ENCODE results near the gene JAG2.

DNA sequence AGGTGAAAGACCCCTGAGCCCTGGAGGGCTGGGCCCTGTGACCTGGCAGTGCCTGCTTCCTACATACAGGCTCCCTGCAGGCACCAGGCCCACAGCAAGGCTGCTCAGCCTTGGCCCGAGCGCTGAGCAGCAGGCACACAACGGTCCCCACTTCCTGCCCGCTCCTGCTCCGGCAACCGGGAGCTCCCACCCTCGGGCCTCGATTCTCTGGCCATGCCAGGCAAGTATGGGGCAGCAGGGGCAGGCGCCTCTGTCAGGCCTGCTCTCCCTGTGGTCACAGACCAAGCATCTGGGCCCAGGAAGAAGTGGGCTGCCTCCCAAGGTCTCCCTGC is 43.1 kb upstream of the JAG2 start:
- TF ChIP-seq, protein P1, sequence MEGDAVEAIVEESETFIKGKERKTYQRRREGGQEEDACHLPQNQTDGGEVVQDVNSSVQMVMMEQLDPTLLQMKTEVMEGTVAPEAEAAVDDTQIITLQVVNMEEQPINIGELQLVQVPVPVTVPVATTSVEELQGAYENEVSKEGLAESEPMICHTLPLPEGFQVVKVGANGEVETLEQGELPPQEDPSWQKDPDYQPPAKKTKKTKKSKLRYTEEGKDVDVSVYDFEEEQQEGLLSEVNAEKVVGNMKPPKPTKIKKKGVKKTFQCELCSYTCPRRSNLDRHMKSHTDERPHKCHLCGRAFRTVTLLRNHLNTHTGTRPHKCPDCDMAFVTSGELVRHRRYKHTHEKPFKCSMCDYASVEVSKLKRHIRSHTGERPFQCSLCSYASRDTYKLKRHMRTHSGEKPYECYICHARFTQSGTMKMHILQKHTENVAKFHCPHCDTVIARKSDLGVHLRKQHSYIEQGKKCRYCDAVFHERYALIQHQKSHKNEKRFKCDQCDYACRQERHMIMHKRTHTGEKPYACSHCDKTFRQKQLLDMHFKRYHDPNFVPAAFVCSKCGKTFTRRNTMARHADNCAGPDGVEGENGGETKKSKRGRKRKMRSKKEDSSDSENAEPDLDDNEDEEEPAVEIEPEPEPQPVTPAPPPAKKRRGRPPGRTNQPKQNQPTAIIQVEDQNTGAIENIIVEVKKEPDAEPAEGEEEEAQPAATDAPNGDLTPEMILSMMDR (conservative IDR thresholded peaks at IDR 0.05; ENCODE audit: low read depth, low read length) = no peak
- TF ChIP-seq RFX5 (IDR thresholded peaks at IDR 0.05; ENCODE audit: low read depth, low read length) = no peak
- TF ChIP-seq CHD1 (IDR thresholded peaks at IDR 0.05; ENCODE audit: low read depth, low read length) = no peak
- no peak for TF ChIP-seq MXI1 (IDR thresholded peaks at IDR 0.05; ENCODE audit: borderline replicate concordance, low read depth, low read length)
- TF ChIP-seq POLR2A (IDR thresholded peaks at IDR 0.05; ENCODE audit: low read depth, low read length) = no peak
- no peak for TF ChIP-seq RCOR1 (IDR thresholded peaks at IDR 0.05; ENCODE audit: insufficient replicate concordance, low read length)
- no peak for TF ChIP-seq FOS (IDR thresholded peaks at IDR 0.05; ENCODE audit: low read depth, low read length)
- no peak for TF ChIP-seq CEBPB (IDR thresholded peaks at IDR 0.05; ENCODE audit: low read depth, low read length)
- no peak for TF ChIP-seq MAZ (IDR thresholded peaks at IDR 0.05; ENCODE audit: borderline replicate concordance, low read depth, low read length)
- TF ChIP-seq, protein P2, sequence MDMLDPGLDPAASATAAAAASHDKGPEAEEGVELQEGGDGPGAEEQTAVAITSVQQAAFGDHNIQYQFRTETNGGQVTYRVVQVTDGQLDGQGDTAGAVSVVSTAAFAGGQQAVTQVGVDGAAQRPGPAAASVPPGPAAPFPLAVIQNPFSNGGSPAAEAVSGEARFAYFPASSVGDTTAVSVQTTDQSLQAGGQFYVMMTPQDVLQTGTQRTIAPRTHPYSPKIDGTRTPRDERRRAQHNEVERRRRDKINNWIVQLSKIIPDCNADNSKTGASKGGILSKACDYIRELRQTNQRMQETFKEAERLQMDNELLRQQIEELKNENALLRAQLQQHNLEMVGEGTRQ (IDR thresholded peaks at IDR 0.05; ENCODE audit: low read depth, low read length) = no peak

Data from IMR-90 (cell line).